IMR-90 (cell line): ENCODE results near the gene C8B. TPM values are rescaled to one million over a fixed set of nuclear protein-coding genes. Genes with fewer than 3 reads are reported as not detected.

Experiments
- ATAC-seq: fragments of 200-7000 bp; cut with Tn5 transposase; 2 replicates; pipeline ENCODE4 v1.9.1; 2020; ENCODE audit warnings: low read depth, mild to moderate bottlenecking, moderate library complexity
- BruUV-seq: library from RNA; stranded (reverse); fragments of 400-500 nt; replicated peaks from 2 replicates; lab custom pipeline; 2021; lab: Mats Ljungman, UMichigan
- CTCF ChIA-PET: fragments of 300-600 bp; formaldehyde crosslinking; extraction: SDS; loops from one replicate; lab custom pipeline; 2021; ENCODE audit warnings: antibody characterized with exemption; lab: Yijun Ruan, JAX
- POLR2A ChIA-PET: fragments of 300-600 bp; sonication (Branson Sonifier 250); formaldehyde crosslinking; loops from one replicate; lab custom pipeline; 2022; ENCODE audit warnings: antibody characterized with exemption; ENCODE audit not compliant: unreplicated experiment; lab: Charles Lee
- DNase-seq: peaks from one replicate; pipeline ENCODE4 v3.0.0; 2013
- H2AFZ ChIP-seq: replicated peaks from 2 replicates; pipeline ENCODE3; 2013; ENCODE audit warnings: low read length, mild to moderate bottlenecking; ENCODE audit not compliant: poor library complexity
- H2AK5ac ChIP-seq: 2 replicates; pipeline ENCODE4 v1.6.1; 2013; ENCODE audit warnings: low read depth, low read length, inconsistent platforms
- H2AK9ac ChIP-seq: replicated peaks from 2 replicates; pipeline ENCODE3; 2013; ENCODE audit warnings: mild to moderate bottlenecking, low read depth, low read length, moderate library complexity; ENCODE audit not compliant: poor library complexity
- H2BK120ac ChIP-seq: 2 replicates; pipeline ENCODE4 v1.6.1; 2013; ENCODE audit warnings: low read depth, low read length, inconsistent platforms
- H2BK15ac ChIP-seq: 3 replicates; pipeline ENCODE4 v1.6.1; 2013; ENCODE audit warnings: low read depth, low read length, inconsistent platforms
- H2BK20ac ChIP-seq: 2 replicates; pipeline ENCODE4 v1.6.1; 2013; ENCODE audit warnings: low read depth, mild to moderate bottlenecking, inconsistent platforms, low read length, moderate library complexity
- H2BK5ac ChIP-seq: 2 replicates; pipeline ENCODE4 v1.6.1; 2013; ENCODE audit warnings: mild to moderate bottlenecking, low read depth, low read length, inconsistent platforms; ENCODE audit not compliant: poor library complexity, severe bottlenecking
- H3K14ac ChIP-seq: replicated peaks from 2 replicates; pipeline ENCODE4 v1.6.1; 2013; ENCODE audit warnings: low read depth, low read length, inconsistent platforms
- H3K18ac ChIP-seq: 2 replicates; pipeline ENCODE4 v1.6.1; 2013; ENCODE audit warnings: low read depth, low read length, control low read depth
- H3K23ac ChIP-seq: 2 replicates; pipeline ENCODE4 v1.6.1; 2013; ENCODE audit warnings: low read depth, low read length, inconsistent platforms
- H3K27ac ChIP-seq: 2 replicates; pipeline ENCODE4 v1.5.1; 2013; ENCODE audit warnings: mild to moderate bottlenecking, control low read depth, low read length; ENCODE audit not compliant: insufficient read depth
- H3K27me3 ChIP-seq: 2 replicates; pipeline ENCODE4 v1.6.1; 2013; ENCODE audit warnings: low read length; ENCODE audit not compliant: control insufficient read depth, insufficient read depth
- H3K36me3 ChIP-seq: 2 replicates; pipeline ENCODE4 v1.6.1; 2013; ENCODE audit warnings: low read length, mixed read lengths; ENCODE audit not compliant: control insufficient read depth, insufficient read depth
- H3K4ac ChIP-seq: 2 replicates; pipeline ENCODE4 v1.6.1; 2013; ENCODE audit warnings: low read depth, low read length, inconsistent platforms
- H3K4me1 ChIP-seq: 2 replicates; pipeline ENCODE4 v1.6.1; 2013; ENCODE audit warnings: low read length, mixed read lengths; ENCODE audit not compliant: control insufficient read depth, insufficient read depth
- H3K4me2 ChIP-seq: 2 replicates; pipeline ENCODE4 v1.6.1; 2013; ENCODE audit warnings: low read depth, mild to moderate bottlenecking, control low read depth, low read length, moderate library complexity
- H3K4me3 ChIP-seq: 2 replicates; pipeline ENCODE4 v1.5.1; 2013; ENCODE audit warnings: low read depth, mild to moderate bottlenecking, control low read depth, low read length, moderate library complexity; ENCODE audit not compliant: insufficient read depth
- H3K56ac ChIP-seq: 2 replicates; pipeline ENCODE4 v1.6.1; 2013; ENCODE audit warnings: low read length, inconsistent platforms; ENCODE audit not compliant: insufficient read depth; ENCODE audit errors: extremely low read depth
- H3K79me1 ChIP-seq, 2 experiments: 2 replicates each; pipeline ENCODE4 v1.6.1; 2013; ENCODE audit warnings: low read length in 2 of 2, inconsistent platforms in 1 of 2, low read depth in 1 of 2
- H3K9ac ChIP-seq: 2 replicates; pipeline ENCODE4 v1.6.1; 2013; ENCODE audit warnings: low read depth, low read length, control low read depth
- H3K9me1 ChIP-seq: 2 replicates; pipeline ENCODE4 v1.6.1; 2013; ENCODE audit warnings: low read length, inconsistent platforms; ENCODE audit not compliant: insufficient read depth
- H3K9me3 ChIP-seq: 2 replicates; pipeline ENCODE4 v1.6.1; 2013; ENCODE audit warnings: low read length; ENCODE audit not compliant: control insufficient read depth, insufficient read depth
- H4K20me1 ChIP-seq: 2 replicates; pipeline ENCODE4 v1.6.1; 2013; ENCODE audit warnings: low read length, inconsistent platforms; ENCODE audit not compliant: insufficient read depth
- H4K5ac ChIP-seq: 2 replicates; pipeline ENCODE4 v1.6.1; 2013; ENCODE audit warnings: mild to moderate bottlenecking, low read depth, low read length, control low read depth
- H4K8ac ChIP-seq, 2 experiments: 2 replicates each; pipeline ENCODE4 v1.6.1; 2013; ENCODE audit warnings: low read depth in 2 of 2, low read length in 2 of 2, control low read depth in 1 of 2, inconsistent platforms in 1 of 2
- H4K91ac ChIP-seq: 2 replicates; pipeline ENCODE4 v1.6.1; 2013; ENCODE audit warnings: low read depth, low read length, inconsistent platforms; ENCODE audit not compliant: insufficient read depth
- BHLHE40 ChIP-seq: fragments of 150-350 bp; IDR thresholded peaks from 2 replicates; pipeline ENCODE4 v1.6.1; 2016; ENCODE audit warnings: mild to moderate bottlenecking, low read depth, low read length
- CEBPB ChIP-seq: IDR thresholded peaks from 2 replicates; pipeline ENCODE4 v1.6.1; 2012; ENCODE audit warnings: low read depth, low read length, improper control_type of control experiment
- CHD1 ChIP-seq: IDR thresholded peaks from 2 replicates; pipeline ENCODE4 v1.6.1; 2012; ENCODE audit warnings: low read depth, low read length, improper control_type of control experiment
- ELK1 ChIP-seq: fragments of 150-350 bp; IDR thresholded peaks from 2 replicates; pipeline ENCODE4 v1.6.1; 2016; ENCODE audit warnings: low read depth, mild to moderate bottlenecking, low read length, moderate library complexity, borderline replicate concordance
- FOS ChIP-seq: fragments of 150-350 bp; IDR thresholded peaks from 2 replicates; pipeline ENCODE4 v1.6.1; 2016; ENCODE audit warnings: low read depth, low read length
- MAFK ChIP-seq: IDR thresholded peaks from 2 replicates; pipeline ENCODE4 v1.6.1; 2012; ENCODE audit warnings: low read depth, low read length, improper control_type of control experiment
- MAZ ChIP-seq: IDR thresholded peaks from 2 replicates; pipeline ENCODE4 v1.6.1; 2012; ENCODE audit warnings: low read depth, mild to moderate bottlenecking, low read length, improper control_type of control experiment, moderate library complexity, borderline replicate concordance
- MXI1 ChIP-seq: IDR thresholded peaks from 2 replicates; pipeline ENCODE4 v1.6.1; 2012; ENCODE audit warnings: low read depth, mild to moderate bottlenecking, low read length, moderate library complexity, borderline replicate concordance
- NFE2L2 ChIP-seq: fragments of 150-350 bp; IDR thresholded peaks from 2 replicates; pipeline ENCODE4 v1.6.1; 2016; ENCODE audit warnings: low read depth, mild to moderate bottlenecking, low read length
- POLR2A ChIP-seq: IDR thresholded peaks from 2 replicates; pipeline ENCODE4 v1.6.1; 2012; ENCODE audit warnings: mild to moderate bottlenecking, low read depth, low read length
- RAD21 ChIP-seq: IDR thresholded peaks from 2 replicates; pipeline ENCODE4 v1.6.1; 2012; ENCODE audit warnings: low read length, improper control_type of control experiment
- RCOR1 ChIP-seq: IDR thresholded peaks from 2 replicates; pipeline ENCODE4 v1.6.1; 2012; ENCODE audit warnings: mild to moderate bottlenecking, low read length, improper control_type of control experiment; ENCODE audit not compliant: insufficient replicate concordance
- RFX5 ChIP-seq: IDR thresholded peaks from 2 replicates; pipeline ENCODE4 v1.8.0; 2012; ENCODE audit warnings: low read depth, mild to moderate bottlenecking, low read length, moderate library complexity
- SMC3 ChIP-seq: fragments of 150-350 bp; IDR thresholded peaks from 2 replicates; pipeline ENCODE4 v1.6.1; 2016; ENCODE audit warnings: low read depth, mild to moderate bottlenecking, antibody characterized with exemption, low read length, moderate library complexity
- USF2 ChIP-seq: fragments of 150-350 bp; IDR thresholded peaks from 2 replicates; pipeline ENCODE4 v1.6.1; 2017; ENCODE audit warnings: mild to moderate bottlenecking, antibody characterized with exemption, low read length, low read depth
- whole genome bisulfite sequencing, 2 experiments: methylation state at CpG; one replicate each; pipeline versions ENCODE4 v1.1.5 to v1.1.7; 2013; ENCODE audit warnings: missing lambda C conversion rate in 2 of 2; ENCODE audit not compliant: insufficient read length in 1 of 2; ENCODE audit errors: extremely low coverage in 2 of 2; 5-methylcytosine and 5-hydroxymethylcytosine counted together
- dilution Hi-C: fragments of 300-500 bp; cut with HindIII; formaldehyde crosslinking; loops from one replicate; pipeline ENCODE4 v1.14.3; 2018; ENCODE audit warnings: low sequenced_read_pairs; ENCODE audit not compliant: unreplicated experiment
- in situ Hi-C: fragments of 300-500 bp; cut with MboI; formaldehyde crosslinking; loops from 3 replicates; pipeline ENCODE4 v1.14.3; 2019; ENCODE audit warnings: low sequenced_read_pairs, inconsistent platforms, mixed read lengths
- intact Hi-C: fragments of 100-400 bp; cut with micrococcal nuclease; formaldehyde crosslinking; loops from 2 replicates; pipeline ENCODE4 v1.10.0; 2022
- polyA plus RNA-seq, 3 experiments: library from polyadenylated mRNA; depleted of rRNA; stranded (reverse); fragments of >200 nt; gene quantifications; 2 replicates each; pipeline ENCODE4 v1.2.3, GENCODE V29; 2012; ENCODE audit warnings: low replicate concordance in 1 of 3
- total RNA-seq: library from RNA; depleted of rRNA; stranded (reverse); fragments of >200 nt; gene quantifications from 2 replicates; pipeline ENCODE4 v1.2.3, GENCODE V29; 2012
- TF ChIP-seq, protein P1 (sequence below): conservative IDR thresholded peaks from 2 replicates; pipeline ENCODE4 v1.5.1; 2012; ENCODE audit warnings: mild to moderate bottlenecking, low read depth, low read length, improper control_type of control experiment

C8B gene
- total and polyA plus RNA-seq, 2 of the 4 experiments (the other 2 are of a cell fraction): not detected

DNA sequence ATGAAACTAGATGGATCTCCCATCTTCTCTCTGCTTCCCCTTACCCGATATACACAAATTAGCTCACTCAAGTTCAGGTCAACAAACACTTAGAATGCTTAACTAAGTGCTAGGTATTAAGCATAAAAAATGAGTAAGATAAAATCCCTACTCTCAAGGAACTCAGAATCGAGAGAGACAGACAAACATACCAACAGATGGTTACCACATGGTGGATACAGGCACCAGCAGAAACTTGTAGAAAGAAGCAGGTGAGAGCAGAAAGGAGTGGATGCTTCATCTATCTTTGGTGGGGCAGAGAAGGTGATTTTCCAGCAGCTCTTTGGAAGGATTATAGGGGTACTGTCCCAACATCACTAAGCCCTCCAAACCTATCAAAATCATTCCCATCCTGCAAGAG is 32.2 kb downstream of the C8B start:
- no CpG with 5 or more reads among the region's 2 CpGs for WGBS, 2 experiments
- no TSS peak for BruUV-seq
- CTCF ChIA-PET: no interaction called here

More for the DNA sequence above, 32.2 kb downstream of the C8B start:
- Histone ChIP-seq H3K9me3 (no peaks in the 10 kb centered on the region), H2BK15ac (no peak overlapping the region), H3K23ac (no peak overlapping the region), H3K4ac (no peak overlapping the region), H2BK5ac (no peak overlapping the region), H3K4me3 (no peak overlapping the region), H3K9me1 (no peaks in the 10 kb centered on the region), H3K18ac (no peak overlapping the region), H3K4me1 (no peaks in the 10 kb centered on the region; the same call in 1 of the 2 replicates), H4K8ac (no peak overlapping the region), H3K9ac (no peak overlapping the region), H3K14ac (no peak overlapping the region), H3K4me2 (no peak overlapping the region), H2AFZ (no peak overlapping the region), H4K20me1 (no peaks in the 10 kb centered on the region), H3K79me1 (no peaks in the 10 kb centered on the region), H3K56ac (no peak overlapping the region), H4K5ac (no peak overlapping the region), H2BK20ac (no peak overlapping the region), H2BK120ac (no peak overlapping the region), H3K27ac (no peak overlapping the region), H3K36me3 (no peaks in the 10 kb centered on the region), H4K91ac (no peak overlapping the region), H3K27me3 (peaks cover 2% of the 10 kb centered on the region; the same call in 1 of the 2 replicates), H2AK5ac (no peak overlapping the region), H2AK9ac (no peak overlapping the region)
- dilution Hi-C loops: no loop called here
- intact Hi-C loops: no loop called here
- in situ Hi-C loops: no loop called here
- DNase-seq (no peak), ATAC-seq (no peak)
- TF ChIP-seq MAZ (no peak), CHD1 (no peak), NFE2L2 (no peak), MAFK (no peak), SMC3 (no peak), BHLHE40 (no peak), RCOR1 (no peak), RAD21 (no peak), MXI1 (no peak), CEBPB (no peak), ELK1 (no peak), USF2 (no peak), FOS (no peak), RFX5 (no peak), POLR2A (no peak)
- TF ChIP-seq, protein P1, sequence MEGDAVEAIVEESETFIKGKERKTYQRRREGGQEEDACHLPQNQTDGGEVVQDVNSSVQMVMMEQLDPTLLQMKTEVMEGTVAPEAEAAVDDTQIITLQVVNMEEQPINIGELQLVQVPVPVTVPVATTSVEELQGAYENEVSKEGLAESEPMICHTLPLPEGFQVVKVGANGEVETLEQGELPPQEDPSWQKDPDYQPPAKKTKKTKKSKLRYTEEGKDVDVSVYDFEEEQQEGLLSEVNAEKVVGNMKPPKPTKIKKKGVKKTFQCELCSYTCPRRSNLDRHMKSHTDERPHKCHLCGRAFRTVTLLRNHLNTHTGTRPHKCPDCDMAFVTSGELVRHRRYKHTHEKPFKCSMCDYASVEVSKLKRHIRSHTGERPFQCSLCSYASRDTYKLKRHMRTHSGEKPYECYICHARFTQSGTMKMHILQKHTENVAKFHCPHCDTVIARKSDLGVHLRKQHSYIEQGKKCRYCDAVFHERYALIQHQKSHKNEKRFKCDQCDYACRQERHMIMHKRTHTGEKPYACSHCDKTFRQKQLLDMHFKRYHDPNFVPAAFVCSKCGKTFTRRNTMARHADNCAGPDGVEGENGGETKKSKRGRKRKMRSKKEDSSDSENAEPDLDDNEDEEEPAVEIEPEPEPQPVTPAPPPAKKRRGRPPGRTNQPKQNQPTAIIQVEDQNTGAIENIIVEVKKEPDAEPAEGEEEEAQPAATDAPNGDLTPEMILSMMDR: no peak
- POLR2A ChIA-PET: interaction anchor here (1.0 kb wide), 1 partner anchor 15 kb away, joined by 3 read pairs; no protein-coding TSS in a partner anchor
